ENCODE data around the gene SLC26A9. TPM values are rescaled to one million over a fixed set of nuclear protein-coding genes. Genes with fewer than 3 reads are reported as not detected.

SLC26A9 gene
- total and polyA plus RNA-seq, 10 of the 15 experiments (the other 5 are each of a cell fraction or from before 2014, with no cell fraction given) = 0.09 to 0.40 (median 0.17) TPM

- TF ChIP-seq MEF2A (IDR thresholded peaks at IDR 0.05; ENCODE audit: insufficient read depth, low read depth, low read length) (no peak), CHD2 (IDR thresholded peaks at IDR 0.05; ENCODE audit: borderline replicate concordance, low read depth, low read length) (no peak)
These were observed 43.0 kb upstream of the SLC26A9 start (continued) for GRCh38 chr1:205986292-205986691.

GRCh38 chr1:205985330-205986005 is 42.2 kb upstream of the SLC26A9 start:
- Histone ChIP-seq H2AFZ (ENCODE audit: control insufficient read depth, low read depth, low read length) (no peak overlapping the region), H3K9ac (ENCODE audit: control insufficient read depth, insufficient read depth, low read length) (no peak overlapping the region), H3K79me2 (ENCODE audit: control insufficient read depth, insufficient read depth, low read length) (no peaks in the 10 kb centered on the region), H4K20me1 (ENCODE audit: control insufficient read depth, insufficient read depth) (no peaks in the 10 kb centered on the region), H3K27me3 (replicated peaks in 1 of 2; ENCODE audit: control insufficient read depth in 2 of 2, insufficient read depth in 2 of 2, low read length in 1 of 2) (peaks cover 0 to 2% of the 10 kb centered on the region in 2 experiments; a peak in 3 of 4 replicates), H3K4me3 (no peak overlapping the region), H3K4me1 (ENCODE audit: control insufficient read depth, insufficient read depth, low read length) (no peaks in the 10 kb centered on the region), H3K4me2 (ENCODE audit: control insufficient read depth, insufficient read depth) (no peak overlapping the region), H3K9me3 (replicated peaks; ENCODE audit: control insufficient read depth, insufficient read depth, low read length) (no peaks in the 10 kb centered on the region), H3K36me3 (ENCODE audit: control insufficient read depth in 2 of 2, insufficient read depth in 2 of 2, low read length in 1 of 2) (no peaks in the 10 kb centered on the region), H3K27ac (ENCODE audit: control insufficient read depth, insufficient read depth) (no peak overlapping the region)
- no peak for ATAC-seq
- DNase-seq (ENCODE audit: low read depth, low spot score) = no peak
- ChIA-PET RAD21 (ENCODE audit: unreplicated experiment) (interaction anchor here (0.7 to 8.6 kb wide), 9 partner anchors 8 to 123 kb away, joined by 3 to 197 read pairs (median 3); no protein-coding TSS in a partner anchor), POLR2A (interaction anchor here (1.0 to 1.2 kb wide), 2 partner anchors 8 to 26 kb away, joined by 3 read pairs; no protein-coding TSS in a partner anchor), SMC1A (ENCODE audit: uncharacterized antibody, unreplicated experiment) (interaction anchor here (0.7 to 5.3 kb wide), 11 partner anchors 8 to 227 kb away, joined by 3 to 98 read pairs (median 5); no protein-coding TSS in a partner anchor), CTCF (interaction anchor here (0.5 to 9.6 kb wide), 17 partner anchors 8 to 494 kb away, joined by 3 to 296 read pairs (median 4); no protein-coding TSS in a partner anchor)
- no TSS peak for BruUV-seq (replicated peaks)
- intact Hi-C loops (cut with micrococcal nuclease; ENCODE audit: unreplicated experiment) = no loop called here
- 35% methylated on average over 9 of the region's 9 CpGs for WGBS (ENCODE audit: insufficient coverage, insufficient replicate concordance, low lambda C conversion rate, missing lambda C conversion rate)
- in situ Hi-C loops (cut with MboI) = no loop called here
- FAIRE-seq = no peak
- TF ChIP-seq YY1 (IDR thresholded peaks at IDR 0.05; ENCODE audit: low read depth, low read length) (no peak), MXI1 (IDR thresholded peaks at IDR 0.05; ENCODE audit: low read depth, low read length) (no peak), ZNF687 (IDR thresholded peaks at IDR 0.05) (no peak), PBX3 (IDR thresholded peaks at IDR 0.05; ENCODE audit: insufficient replicate concordance, low read depth, low read length) (no peak), RB1 (IDR thresholded peaks at IDR 0.05; ENCODE audit: borderline replicate concordance) (no peak), NFIC (IDR thresholded peaks at IDR 0.05; ENCODE audit: low read depth, low read length) (no peak), NFYB (IDR thresholded peaks at IDR 0.05; ENCODE audit: insufficient read depth, low read depth, low read length) (no peak), ZNF217 (IDR thresholded peaks at IDR 0.05) (no peak), SRF (IDR thresholded peaks at IDR 0.05; ENCODE audit: low read depth in 2 of 2, low read length in 2 of 2) (no peak), ZNF592 (IDR thresholded peaks at IDR 0.05) (no peak)
